Measurements from ENCODE around the gene COLGALT1. TPM values are rescaled to one million over a fixed set of nuclear protein-coding genes. Genes with fewer than 3 reads are reported as not detected.
"Not testable (repeated sequence)": the region's sequence is repeated elsewhere in the genome, so short reads cannot be mapped to it uniquely, and the experiment has no call there.

The COLGALT1 gene
- total and polyA plus RNA-seq, 9 of the 15 experiments (the other 6 are each of a cell fraction or from before 2014, with no cell fraction given), result 4.9 to 119 (median 82.6) TPM

DNA sequence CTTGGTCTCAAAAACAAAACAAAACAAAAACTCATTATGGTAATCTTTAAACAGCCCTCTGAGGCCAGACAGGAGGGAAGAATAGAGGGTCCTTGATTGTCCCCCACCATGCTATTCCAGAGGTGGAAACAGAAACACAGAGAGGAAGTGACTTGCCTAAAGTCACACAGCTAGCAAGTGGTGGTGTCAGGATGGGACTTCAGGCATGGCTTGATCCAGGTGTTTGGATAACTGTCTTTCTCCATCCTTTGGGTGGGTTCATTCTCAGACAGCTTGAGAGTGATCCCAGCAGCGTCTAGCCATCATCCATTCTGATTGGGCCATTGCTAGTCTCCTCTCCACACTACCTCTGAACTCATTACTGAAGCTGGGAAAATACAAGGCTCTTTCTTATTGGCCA, 12.5 kb downstream of the COLGALT1 start:
- H3K4me3 ChIP-seq, result no peak overlapping the region
- H3K36me3 ChIP-seq (ENCODE audit: control insufficient read depth, insufficient read depth, low read length), result peaks cover 85% of the 10 kb centered on the region
- H3K9me3 ChIP-seq (replicated peaks; ENCODE audit: control insufficient read depth, insufficient read depth, low read depth, low read length), result no peaks in the 10 kb centered on the region
- BruUV-seq (replicated peaks), result no TSS peak
- no peak overlapping the region for H3K27ac ChIP-seq (ENCODE audit: extremely low read depth, low read depth, low read length)
- WGBS (ENCODE audit: insufficient coverage, low coverage, missing lambda C conversion rate), result 86% methylated on average over 1 of the region's 1 CpG
- H3K4me1 ChIP-seq (replicated peaks in 1 of 2; ENCODE audit: control insufficient read depth in 2 of 2, insufficient read depth in 2 of 2, low read length in 2 of 2), result no peaks in the 10 kb centered on the region
- H3K4me2 ChIP-seq (ENCODE audit: insufficient read depth, low read length), result no peak overlapping the region
- intact Hi-C loops (cut with micrococcal nuclease) (no loop called here), in situ Hi-C loops (cut with MboI) (no loop called here)
- H3K9me1 ChIP-seq (ENCODE audit: control insufficient read depth, insufficient read depth, low read length), result no peaks in the 10 kb centered on the region
- no peak for ATAC-seq
- no peak for DNase-seq (ENCODE audit: extremely low read depth in 1 of 4, low spot score in 3 of 4)
- H3K79me2 ChIP-seq (ENCODE audit: control insufficient read depth, insufficient read depth, low read length), result 0 out of 3 replicates have a peak, but pooled peaks cover 4% of the 10 kb centered on the region
- peaks cover 5% of the 10 kb centered on the region; the same call in 1 of the 2 replicates for H4K20me1 ChIP-seq (replicated peaks; ENCODE audit: control insufficient read depth, insufficient read depth, low read length)
- H3K9ac ChIP-seq (ENCODE audit: insufficient read depth in 1 of 2, low read depth in 2 of 2, low read length in 2 of 2), result no peak overlapping the region
- H3K27me3 ChIP-seq (ENCODE audit: control insufficient read depth in 2 of 2, insufficient read depth in 2 of 2, low read length in 2 of 2), result no peaks in the 10 kb centered on the region
- FAIRE-seq, result no peak
- CTCF ChIA-PET (ENCODE audit: low intra/inter-chr PET ratio), result no interaction called here
- POLR2A ChIA-PET, result interaction anchor here (1.0 kb wide), 1 partner anchor 12 kb away, joined by 3 read pairs; no protein-coding TSS in a partner anchor
- TF ChIP-seq CEBPB (tag; IDR thresholded peaks at IDR 0.05) (no peak), NR2F6 (CRISPR knock-in tag; IDR thresholded peaks at IDR 0.05) (no peak), ZNF384 (IDR thresholded peaks at IDR 0.05; ENCODE audit: low read depth, low read length) (no peak), RBM25 (IDR thresholded peaks at IDR 0.05; ENCODE audit: low read depth, low read length, severe bottlenecking) (peak; percentile 56)
- H2AFZ ChIP-seq (ENCODE audit: low read depth, low read length), result no peak overlapping the region

DNA sequence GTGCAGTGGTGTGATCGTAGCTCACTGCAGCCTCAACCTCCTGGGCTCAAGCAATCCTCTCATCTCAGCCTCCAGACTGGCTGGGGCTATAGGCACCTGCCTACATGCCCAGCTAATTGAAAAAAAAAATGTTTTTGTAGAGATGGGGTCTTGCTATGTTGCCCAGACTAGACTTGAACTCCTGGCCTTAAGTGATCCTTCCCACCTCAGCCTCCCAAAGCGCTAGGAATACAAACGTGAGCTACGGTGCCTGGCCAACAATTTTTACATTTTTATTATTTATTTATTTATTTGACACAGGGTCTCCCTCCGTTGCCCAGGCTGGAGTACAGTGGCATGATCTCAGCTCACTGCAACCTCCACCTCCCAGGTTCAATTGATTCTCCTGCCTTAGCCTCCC, 14.8 kb downstream of the COLGALT1 start:
- ATAC-seq; DNase-seq (ENCODE audit: extremely low read depth in 1 of 4, low spot score in 3 of 4); FAIRE-seq; H3K4me3 ChIP-seq; H3K4me1 ChIP-seq (replicated peaks in 1 of 2; ENCODE audit: control insufficient read depth in 2 of 2, insufficient read depth in 2 of 2, low read length in 2 of 2); intact Hi-C loops (cut with micrococcal nuclease); H3K79me2 ChIP-seq (ENCODE audit: control insufficient read depth, insufficient read depth, low read length); H3K9ac ChIP-seq (ENCODE audit: insufficient read depth in 1 of 2, low read depth in 2 of 2, low read length in 2 of 2); H4K20me1 ChIP-seq (replicated peaks; ENCODE audit: control insufficient read depth, insufficient read depth, low read length); H3K9me3 ChIP-seq (replicated peaks; ENCODE audit: control insufficient read depth, insufficient read depth, low read depth, low read length); H3K4me2 ChIP-seq (ENCODE audit: insufficient read depth, low read length); in situ Hi-C loops (cut with MboI); CTCF ChIA-PET (ENCODE audit: low intra/inter-chr PET ratio); BruUV-seq (replicated peaks); H3K27me3 ChIP-seq (ENCODE audit: control insufficient read depth in 2 of 2, insufficient read depth in 2 of 2, low read length in 2 of 2); H2AFZ ChIP-seq (ENCODE audit: low read depth, low read length); POLR2A ChIA-PET; H3K9me1 ChIP-seq (ENCODE audit: control insufficient read depth, insufficient read depth, low read length); H3K27ac ChIP-seq (ENCODE audit: extremely low read depth, low read depth, low read length): not testable (repeated sequence)
- 100% methylated on average over 5 of the region's 5 CpGs for WGBS (ENCODE audit: insufficient coverage, low coverage, missing lambda C conversion rate)
- peaks cover 84% of the 10 kb centered on the region for H3K36me3 ChIP-seq (ENCODE audit: control insufficient read depth, insufficient read depth, low read length)
- TF ChIP-seq ZNF121 (CRISPR knock-in tag; conservative IDR thresholded peaks at IDR 0.05) (peak; percentile 74), RBM25 (IDR thresholded peaks at IDR 0.05; ENCODE audit: low read depth, low read length, severe bottlenecking) (peak; percentile 34)

Measured in K562 (cell line).